ENCODE results near the gene ZNF691.
"Not testable (repeated sequence)": the region's sequence is repeated elsewhere in the genome, so short reads cannot be mapped to it uniquely, and the experiment has no call there.

The ZNF691 gene

GRCh38 chr1:42861014-42861399 lies 14.6 kb downstream of the ZNF691 start:
- DNase-seq: no peak

GRCh38 chr1:42866549-42866948 lies 20.1 kb downstream of the ZNF691 start:
- DNase-seq: no peak

GRCh38 chr1:42868466-42868865 lies 22.1 kb downstream of the ZNF691 start:
- DNase-seq: not testable (repeated sequence)

- DNase-seq: not testable (repeated sequence)
Observed at GRCh38 chr1:42869254-42869653, 22.8 kb downstream of the ZNF691 start.

- not testable (repeated sequence) for DNase-seq
Observed at GRCh38 chr1:42869751-42870150, 23.3 kb downstream of the ZNF691 start.

GRCh38 chr1:42873108-42873507 lies 26.7 kb downstream of the ZNF691 start:
- not testable (repeated sequence) for DNase-seq

GRCh38 chr1:42873670-42874069 lies 27.3 kb downstream of the ZNF691 start:
- no peak for DNase-seq

GRCh38 chr1:42876009-42876408 lies 29.6 kb downstream of the ZNF691 start:
- no peak for DNase-seq

- no peak for DNase-seq
Observed at GRCh38 chr1:42877380-42877779, 31.0 kb downstream of the ZNF691 start.

GRCh38 chr1:42880384-42880783 lies 34.0 kb downstream of the ZNF691 start:
- no peak for DNase-seq

- no peak for DNase-seq
Observed at GRCh38 chr1:42886046-42886739, 39.8 kb downstream of the ZNF691 start.

GRCh38 chr1:42886800-42887199 lies 40.4 kb downstream of the ZNF691 start:
- DNase-seq: no peak

- no peak for DNase-seq
Observed at GRCh38 chr1:42887366-42887765, 41.0 kb downstream of the ZNF691 start.

GRCh38 chr1:42888013-42888633 lies 41.7 kb downstream of the ZNF691 start:
- DNase-seq: no peak

GRCh38 chr1:42889264-42889663 lies 42.9 kb downstream of the ZNF691 start:
- no peak for DNase-seq

- DNase-seq: no peak
Observed at GRCh38 chr1:42891465-42892138, 45.2 kb downstream of the ZNF691 start.

GRCh38 chr1:42899960-42900359 lies 53.5 kb downstream of the ZNF691 start:
- DNase-seq: not testable (repeated sequence)

All from activated CD8-positive, alpha-beta memory T cell treated with anti-CD3 and anti-CD28 coated beads, Interleukin-2, amount 50 U/mL, for 48 hours (primary cell).